Measurements from ENCODE around the gene ZNF630.
"Not testable (repeated sequence)": the region's sequence is repeated elsewhere in the genome, so short reads cannot be mapped to it uniquely, and the experiment has no call there.

The ZNF630 gene

GRCh38 chrX:48030237-48030636, 41.2 kb downstream of the ZNF630 start:
- no peak overlapping the region for H3K4me3 ChIP-seq
- no peak overlapping the region for H3K27ac ChIP-seq
- peaks cover 59% of the 10 kb centered on the region for H3K27me3 ChIP-seq
- TF ChIP-seq Cebpa-rat (IDR thresholded peaks at IDR 0.05), result no peak
- H3K9ac ChIP-seq, result no peak overlapping the region
- no peak overlapping the region for H3K4me2 ChIP-seq
- H3K4me1 ChIP-seq, result no peaks in the 10 kb centered on the region
- no peaks in the 10 kb centered on the region for H3K9me3 ChIP-seq
- H4K20me1 ChIP-seq, result no peaks in the 10 kb centered on the region
- H3K36me3 ChIP-seq, result no peaks in the 10 kb centered on the region

- TF ChIP-seq Cebpa-rat (IDR thresholded peaks at IDR 0.05), result no peak
- H4K20me1 ChIP-seq, result no peaks in the 10 kb centered on the region
Observed at GRCh38 chrX:48028091-48028490, 43.3 kb downstream of the ZNF630 start.

DNA sequence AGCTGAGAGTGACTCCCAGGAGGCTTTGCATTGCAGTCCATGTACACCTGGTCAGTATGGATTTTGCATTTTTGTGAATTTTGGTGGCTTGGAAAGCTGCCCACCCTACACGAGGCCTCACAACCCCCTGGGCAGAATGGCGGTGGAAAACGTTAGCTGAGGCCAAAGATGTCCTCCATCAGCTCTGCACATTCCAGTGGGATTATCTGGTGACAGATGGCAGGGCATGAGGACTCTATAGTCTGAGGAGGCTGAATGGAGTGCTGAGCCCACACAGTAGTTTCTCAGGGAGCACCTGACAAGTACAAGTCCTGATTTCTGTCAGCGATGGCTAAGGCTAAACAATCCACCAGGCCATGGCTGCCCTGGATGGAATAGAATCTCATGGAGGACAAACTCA, 43.9 kb downstream of the ZNF630 start:
- H3K4me1 ChIP-seq, H3K4me2 ChIP-seq, H3K9me3 ChIP-seq, H3K36me3 ChIP-seq, H4K20me1 ChIP-seq, H3K27ac ChIP-seq, H3K9ac ChIP-seq, H3K4me3 ChIP-seq: not testable (repeated sequence)
- peaks cover 32% of the 10 kb centered on the region for H3K27me3 ChIP-seq

More at GRCh38 chrX:48028091-48028490, 43.3 kb downstream of the ZNF630 start:
- Histone ChIP-seq H3K36me3 (no peaks in the 10 kb centered on the region), H3K4me1 (no peaks in the 10 kb centered on the region), H3K4me3 (no peak overlapping the region), H3K4me2 (no peak overlapping the region), H3K9me3 (no peaks in the 10 kb centered on the region), H3K9ac (no peak overlapping the region), H3K27me3 (peaks cover 38% of the 10 kb centered on the region), H3K27ac (no peak overlapping the region)

DNA sequence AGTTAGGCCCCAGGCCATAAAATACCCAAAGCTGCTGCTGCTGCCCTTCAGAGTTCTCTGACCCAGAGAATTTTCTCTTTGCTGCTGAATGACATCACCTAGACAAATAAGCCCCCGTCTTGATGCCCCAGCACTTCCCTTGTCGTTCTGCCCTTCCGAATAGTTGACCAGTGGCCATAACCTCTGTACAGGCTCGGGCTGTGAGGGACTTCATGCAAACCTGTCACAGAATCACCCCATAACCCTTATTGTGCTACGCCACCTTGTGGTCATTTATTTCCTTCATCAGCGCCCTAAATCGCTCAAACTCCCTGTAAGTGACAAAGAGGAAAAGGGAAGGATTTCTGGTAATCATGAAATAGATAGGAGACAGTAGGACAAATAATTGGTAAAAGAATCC, 45.9 kb downstream of the ZNF630 start:
- Histone ChIP-seq H4K20me1 (no peaks in the 10 kb centered on the region), H3K9me3 (no peaks in the 10 kb centered on the region), H3K27me3 (peaks cover 17% of the 10 kb centered on the region), H3K4me1 (no peaks in the 10 kb centered on the region), H3K4me3 (no peak overlapping the region), H3K9ac (no peak overlapping the region), H3K36me3 (no peaks in the 10 kb centered on the region), H3K27ac (no peak overlapping the region), H3K4me2 (no peak overlapping the region)
- TF ChIP-seq Cebpa-rat (IDR thresholded peaks at IDR 0.05), result no peak

DNA sequence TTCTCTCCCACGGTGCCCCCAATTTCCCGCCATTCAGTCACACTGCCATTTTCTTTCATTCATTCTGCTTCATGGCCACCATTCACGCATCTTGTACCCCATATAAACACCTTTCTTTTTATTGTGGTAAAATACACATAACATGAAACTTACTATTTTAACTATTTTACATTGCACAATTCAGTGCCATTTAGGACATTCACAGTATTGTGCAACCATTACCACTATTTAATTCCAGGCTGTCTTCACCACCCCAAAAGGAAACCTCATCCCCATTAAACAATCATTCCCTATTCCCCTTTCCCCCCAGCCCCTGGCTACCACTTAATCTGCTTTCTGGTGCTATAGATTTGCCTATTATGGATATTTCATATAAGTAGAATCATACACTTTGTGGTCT, 48.7 kb downstream of the ZNF630 start:
- no peaks in the 10 kb centered on the region for H3K4me1 ChIP-seq
- no peak for TF ChIP-seq Cebpa-rat (IDR thresholded peaks at IDR 0.05)

DNA sequence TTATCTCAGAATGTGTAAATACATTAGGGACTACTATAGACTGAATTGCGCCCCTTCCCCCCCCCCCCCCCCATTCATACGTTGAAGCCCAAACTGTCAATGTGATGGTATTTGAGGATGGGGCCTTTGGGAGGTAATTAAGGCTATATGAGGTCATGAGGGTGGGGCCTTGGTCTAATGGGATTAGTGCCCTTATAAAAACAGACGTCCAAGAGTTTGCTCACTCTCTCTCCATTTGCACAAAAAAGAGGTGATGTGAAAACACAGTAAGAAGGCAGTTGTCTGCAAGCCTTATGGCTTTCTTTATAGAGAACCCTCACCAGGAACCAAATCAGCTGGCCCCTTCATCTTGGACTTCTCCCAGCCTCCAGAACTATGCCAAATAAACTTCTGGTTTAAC, 49.3 kb downstream of the ZNF630 start:
- H3K4me2 ChIP-seq, result no peak overlapping the region
- H3K27ac ChIP-seq, result no peak overlapping the region
- H3K36me3 ChIP-seq, result no peaks in the 10 kb centered on the region
- 0 out of 2 replicates have a peak overlapping the region, but pooled peaks have one; percentile 65 for H3K4me3 ChIP-seq
- H4K20me1 ChIP-seq, result no peaks in the 10 kb centered on the region
- TF ChIP-seq Cebpa-rat (IDR thresholded peaks at IDR 0.05), result no peak
- H3K9ac ChIP-seq, result no peak overlapping the region
- no peaks in the 10 kb centered on the region for H3K4me1 ChIP-seq
- no peaks in the 10 kb centered on the region for H3K9me3 ChIP-seq
- H3K27me3 ChIP-seq, result no peaks in the 10 kb centered on the region

More for the DNA sequence above, 48.7 kb downstream of the ZNF630 start:
- H3K27ac ChIP-seq, result no peak overlapping the region
- H3K9me3 ChIP-seq, result no peaks in the 10 kb centered on the region
- H3K4me3 ChIP-seq, result no peak overlapping the region
- H4K20me1 ChIP-seq, result no peaks in the 10 kb centered on the region
- H3K36me3 ChIP-seq, result no peaks in the 10 kb centered on the region
- H3K27me3 ChIP-seq, result no peaks in the 10 kb centered on the region
- H3K4me2 ChIP-seq, result no peak overlapping the region
- no peak overlapping the region for H3K9ac ChIP-seq

DNA sequence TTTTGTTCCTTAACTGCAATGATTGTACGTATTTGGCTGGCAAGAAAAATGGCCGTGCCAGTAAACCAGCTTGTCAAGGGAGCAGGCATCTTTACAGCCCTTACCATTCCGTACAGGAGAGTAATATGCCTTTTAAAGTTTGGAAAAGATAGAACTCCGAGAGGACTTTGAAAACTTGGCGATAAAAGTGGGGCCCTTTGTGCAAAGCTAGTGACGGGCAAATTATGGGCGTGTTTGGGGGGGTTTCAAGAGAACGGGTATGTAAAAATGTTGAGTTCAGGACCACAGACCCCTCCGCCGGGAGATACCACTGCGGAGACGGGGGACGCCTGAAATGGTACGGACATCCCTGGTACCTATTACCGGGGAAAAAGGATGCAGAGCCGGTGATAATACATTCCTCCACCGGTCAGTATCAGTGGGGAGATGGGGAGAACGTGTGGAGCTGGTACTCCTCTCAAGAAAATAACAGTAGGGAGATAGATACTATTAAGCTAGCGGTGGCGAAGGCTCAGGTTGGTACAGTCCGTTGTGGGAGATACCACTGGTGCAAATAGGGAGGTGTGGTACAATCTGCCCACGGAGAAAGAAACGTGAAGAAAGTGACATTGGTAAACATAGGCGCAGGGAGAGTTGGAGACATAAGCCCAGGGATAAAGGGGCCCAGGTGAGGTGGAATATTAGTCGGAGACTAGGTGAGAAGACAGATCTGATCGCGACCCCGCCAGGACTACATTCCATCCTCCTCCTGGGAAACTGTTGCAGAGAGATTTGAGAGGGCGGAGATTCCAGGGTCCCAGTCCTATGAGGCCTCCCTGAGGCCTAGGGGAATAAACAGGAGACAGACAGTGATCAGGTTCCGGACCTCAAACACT, 50.2 kb downstream of the ZNF630 start:
- peak overlapping the region; percentile 97 for H3K9ac ChIP-seq
- peak overlapping the region; percentile 99 for H3K27ac ChIP-seq
- no peaks in the 10 kb centered on the region for H3K36me3 ChIP-seq
- H3K9me3 ChIP-seq, result no peaks in the 10 kb centered on the region; the same call in 1 of the 2 replicates
- H3K4me2 ChIP-seq, result peak overlapping the region; percentile 61
- no peaks in the 10 kb centered on the region for H3K27me3 ChIP-seq
- TF ChIP-seq Cebpa-rat (IDR thresholded peaks at IDR 0.05), result no peak
- H3K4me3 ChIP-seq, result peak overlapping the region; percentile 65
- no peaks in the 10 kb centered on the region for H3K4me1 ChIP-seq
- no peaks in the 10 kb centered on the region for H4K20me1 ChIP-seq

DNA sequence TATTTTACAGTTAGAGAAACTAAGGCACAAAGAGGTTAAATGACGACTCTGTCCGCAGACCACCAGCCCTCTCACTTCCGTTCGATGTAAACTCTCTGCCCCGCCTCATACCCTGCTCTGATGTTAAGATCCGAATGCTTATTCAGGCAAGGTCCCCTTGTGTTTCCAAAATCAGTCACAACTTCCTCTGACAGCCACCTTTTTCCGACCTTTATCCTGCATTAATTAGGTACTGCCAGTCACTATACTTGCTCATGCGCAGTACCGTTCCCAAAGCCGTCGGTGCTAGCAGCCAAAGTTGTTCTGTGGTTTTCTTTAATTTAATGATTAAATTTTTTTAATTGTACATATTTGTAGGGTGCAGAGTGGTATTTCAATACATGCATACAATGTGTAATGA, 51.0 kb downstream of the ZNF630 start:
- not testable (repeated sequence) for H4K20me1 ChIP-seq, H3K27me3 ChIP-seq, H3K36me3 ChIP-seq, H3K4me1 ChIP-seq, H3K9me3 ChIP-seq
- H3K9ac ChIP-seq, result 0 out of 2 replicates have a peak overlapping the region, but pooled peaks have one; percentile 97
- H3K4me2 ChIP-seq, result peak overlapping the region; percentile 61
- H3K27ac ChIP-seq, result 0 out of 2 replicates have a peak overlapping the region, but pooled peaks have one; percentile 99
- H3K4me3 ChIP-seq, result peak overlapping the region; percentile 65

- H4K20me1 ChIP-seq, H3K9ac ChIP-seq, H3K4me1 ChIP-seq, H3K9me3 ChIP-seq, H3K36me3 ChIP-seq, H3K27ac ChIP-seq, H3K4me3 ChIP-seq, H3K27me3 ChIP-seq: not testable (repeated sequence)
- H3K4me2 ChIP-seq, result peak overlapping the region; percentile 61; the same call in 1 of the 2 replicates
Observed at GRCh38 chrX:48019892-48020291, 51.5 kb downstream of the ZNF630 start.

GRCh38 chrX:48016583-48017310, 54.7 kb downstream of the ZNF630 start:
- not testable (repeated sequence) for H3K9ac ChIP-seq, H3K4me1 ChIP-seq, H3K9me3 ChIP-seq, H4K20me1 ChIP-seq, H3K27ac ChIP-seq, H3K27me3 ChIP-seq, H3K4me3 ChIP-seq, H3K36me3 ChIP-seq, H3K4me2 ChIP-seq

GRCh38 chrX:48009445-48009960, 61.9 kb downstream of the ZNF630 start:
- not testable (repeated sequence) for H3K4me3 ChIP-seq, H4K20me1 ChIP-seq, H3K27me3 ChIP-seq, H3K4me1 ChIP-seq, H3K27ac ChIP-seq, H3K9ac ChIP-seq, H3K36me3 ChIP-seq, H3K4me2 ChIP-seq, H3K9me3 ChIP-seq

Data from BLaER1 (cell line).